HS-5 (cell line): ENCODE measurements around the gene EPB41L4B.
"Not testable (repeated sequence)": the region's sequence is repeated elsewhere in the genome, so short reads cannot be mapped to it uniquely, and the experiment has no call there.

Source experiments
- DNase-seq: peaks from one replicate; pipeline ENCODE4 v3.0.0-alpha.2; 2012; ENCODE audit warnings: low read depth

EPB41L4B gene

GRCh38 chr9:109163194-109163593, 157.7 kb downstream of the EPB41L4B start:
- no peak for DNase-seq

- no peak for DNase-seq
These were observed 158.2 kb downstream of the EPB41L4B start for GRCh38 chr9:109162677-109163076.

GRCh38 chr9:109161471-109161870, 159.4 kb downstream of the EPB41L4B start:
- DNase-seq = no peak

- no peak for DNase-seq
These were observed 161.3 kb downstream of the EPB41L4B start for GRCh38 chr9:109159583-109159982.

GRCh38 chr9:109158651-109159050, 162.2 kb downstream of the EPB41L4B start:
- DNase-seq = no peak

GRCh38 chr9:109156708-109157107, 164.2 kb downstream of the EPB41L4B start:
- DNase-seq = no peak

- DNase-seq = no peak
These were observed 169.8 kb downstream of the EPB41L4B start for GRCh38 chr9:109150925-109151545.

- no peak for DNase-seq
These were observed 171.1 kb downstream of the EPB41L4B start for GRCh38 chr9:109149722-109150121.

GRCh38 chr9:109149089-109149488, 171.8 kb downstream of the EPB41L4B start:
- DNase-seq = no peak

GRCh38 chr9:109145051-109145450, 175.8 kb downstream of the EPB41L4B start:
- DNase-seq = no peak

- DNase-seq = no peak
These were observed 176.8 kb downstream of the EPB41L4B start for GRCh38 chr9:109143881-109144562.

GRCh38 chr9:109141375-109141774, 179.5 kb downstream of the EPB41L4B start:
- DNase-seq = no peak

GRCh38 chr9:109139851-109140250, 181.0 kb downstream of the EPB41L4B start:
- no peak for DNase-seq

GRCh38 chr9:109138421-109138820, 182.4 kb downstream of the EPB41L4B start:
- DNase-seq = no peak

- no peak for DNase-seq
These were observed 186.7 kb downstream of the EPB41L4B start for GRCh38 chr9:109134167-109134578.

- no peak for DNase-seq
These were observed 187.3 kb downstream of the EPB41L4B start for GRCh38 chr9:109133533-109133932.

- DNase-seq = no peak
These were observed 188.3 kb downstream of the EPB41L4B start for GRCh38 chr9:109132567-109133021.

GRCh38 chr9:109129470-109130197, 191.2 kb downstream of the EPB41L4B start:
- no peak for DNase-seq

GRCh38 chr9:109126671-109127070, 194.2 kb downstream of the EPB41L4B start:
- DNase-seq = not testable (repeated sequence)

- DNase-seq = no peak
These were observed 196.7 kb downstream of the EPB41L4B start for GRCh38 chr9:109124121-109124520.

GRCh38 chr9:109122726-109123621, 197.9 kb downstream of the EPB41L4B start:
- DNase-seq = no peak
